Calu3 (cell line): ENCODE measurements around the gene HEMK1. TPM values are rescaled to one million over a fixed set of nuclear protein-coding genes. Genes with fewer than 3 reads are reported as not detected.

ENCODE experiments used
- BruUV-seq: library from RNA; stranded (reverse); fragments of 400-500 nt; replicated peaks from 2 replicates; lab custom pipeline; 2021; lab: Mats Ljungman, UMichigan
- CTCF ChIA-PET: fragments of 300-600 bp; sonication (Branson Sonifier 250); formaldehyde crosslinking; loops from one replicate; lab custom pipeline; 2022; ENCODE audit warnings: antibody characterized with exemption; lab: Charles Lee
- DNase-seq: peaks from one replicate; pipeline ENCODE4 v3.0.0; 2022
- H3K27ac Mint-ChIP-seq: one replicate; pipeline ENCODE4 v1.8.0; 2022; ENCODE audit warnings: mixed read lengths; ENCODE audit not compliant: unreplicated experiment
- H3K27me3 Mint-ChIP-seq: one replicate; pipeline ENCODE4 v1.8.0; 2022; ENCODE audit warnings: mixed read lengths; ENCODE audit not compliant: unreplicated experiment
- H3K36me3 Mint-ChIP-seq: one replicate; pipeline ENCODE4 v1.8.0; 2022; ENCODE audit warnings: mild to moderate bottlenecking, moderate library complexity, mixed read lengths; ENCODE audit not compliant: insufficient read depth, unreplicated experiment
- H3K4me1 Mint-ChIP-seq: one replicate; pipeline ENCODE4 v1.8.0; 2022; ENCODE audit warnings: mild to moderate bottlenecking, low read depth, mixed read lengths; ENCODE audit not compliant: unreplicated experiment
- H3K4me3 Mint-ChIP-seq: one replicate; pipeline ENCODE4 v1.8.0; 2022; ENCODE audit warnings: mild to moderate bottlenecking, low read depth, moderate library complexity, mixed read lengths; ENCODE audit not compliant: unreplicated experiment
- H3K9me3 Mint-ChIP-seq: one replicate; pipeline ENCODE4 v1.8.0; 2022; ENCODE audit warnings: low read depth, mixed read lengths; ENCODE audit not compliant: unreplicated experiment
- CTCF ChIP-seq: fragments of 200-600 bp; IDR thresholded peaks from one replicate; pipeline ENCODE4 v1.8.0; 2022; ENCODE audit warnings: antibody characterized with exemption; ENCODE audit not compliant: unreplicated experiment
- intact Hi-C: fragments of 100-400 bp; cut with micrococcal nuclease; formaldehyde crosslinking; loops from one replicate; pipeline ENCODE4 v1.10.0; 2022; ENCODE audit not compliant: unreplicated experiment
- total RNA-seq: library from RNA; stranded (reverse); gene quantifications from 2 replicates; pipeline ENCODE4 v1.2.3, GENCODE V29; 2022

The HEMK1 gene
- total RNA-seq, 1 experiment from 2014 or later: 20.0 TPM

GRCh38 chr3:50630877-50631276, 61.6 kb downstream of the HEMK1 start:
- no peak overlapping the region for H3K27ac Mint-ChIP-seq
- intact Hi-C loops: no loop called here
- no peak overlapping the region for H3K4me3 Mint-ChIP-seq
- no peaks in the 10 kb centered on the region for H3K27me3 Mint-ChIP-seq
- no TSS peak for BruUV-seq
- DNase-seq: no peak
- no peaks in the 10 kb centered on the region for H3K9me3 Mint-ChIP-seq
- TF ChIP-seq CTCF: no peak
- H3K36me3 Mint-ChIP-seq: peaks cover 5% of the 10 kb centered on the region
- CTCF ChIA-PET: no interaction called here
- peaks cover 36% of the 10 kb centered on the region for H3K4me1 Mint-ChIP-seq

GRCh38 chr3:50632450-50632849, 63.1 kb downstream of the HEMK1 start:
- Mint-ChIP-seq H3K9me3 (no peaks in the 10 kb centered on the region), H3K4me1 (peaks cover 30% of the 10 kb centered on the region), H3K36me3 (peaks cover 3% of the 10 kb centered on the region), H3K4me3 (no peak overlapping the region), H3K27ac (no peak overlapping the region), H3K27me3 (no peaks in the 10 kb centered on the region)
- TF ChIP-seq CTCF: no peak
- no peak for DNase-seq
- BruUV-seq: no TSS peak
- CTCF ChIA-PET: no interaction called here
- intact Hi-C loops: no loop called here

- Mint-ChIP-seq H3K27me3 (no peaks in the 10 kb centered on the region), H3K4me3 (no peak overlapping the region), H3K27ac (no peak overlapping the region), H3K9me3 (no peaks in the 10 kb centered on the region), H3K36me3 (no peaks in the 10 kb centered on the region), H3K4me1 (peaks cover 21% of the 10 kb centered on the region)
- CTCF ChIA-PET: interaction anchor here (0.6 to 1.1 kb wide), 2 partner anchors 20 to 26 kb away, joined by 3 to 7 read pairs; no protein-coding TSS in a partner anchor
- intact Hi-C loops: no loop called here
- no TSS peak for BruUV-seq
- DNase-seq: no peak
- TF ChIP-seq CTCF: no peak
These were observed 64.0 kb downstream of the HEMK1 start for GRCh38 chr3:50633230-50633790.

GRCh38 chr3:50635066-50635465, 65.7 kb downstream of the HEMK1 start:
- Mint-ChIP-seq H3K27me3 (no peaks in the 10 kb centered on the region), H3K4me3 (no peak overlapping the region), H3K27ac (no peak overlapping the region), H3K9me3 (no peaks in the 10 kb centered on the region), H3K36me3 (no peaks in the 10 kb centered on the region), H3K4me1 (peaks cover 17% of the 10 kb centered on the region)
- BruUV-seq: no TSS peak
- no peak for DNase-seq
- TF ChIP-seq CTCF: no peak
- CTCF ChIA-PET: interaction anchor here (0.7 kb wide), 1 partner anchor 9 kb away, joined by 7 read pairs; no protein-coding TSS in a partner anchor
- intact Hi-C loops: no loop called here
